HL-60 (cell line): ENCODE results near the gene ABL2.

Source experiments
- DNase-seq, 2 experiments: peaks; one replicate each; pipeline ENCODE4 v3.0.0-alpha.2; 2010 to 2020; ENCODE audit warnings: low read depth in 1 of 2, low spot score in 1 of 2
- H3K27ac ChIP-seq: fragments of 250-450 bp; sonication (Bioruptor Pico); replicated peaks from 2 replicates; pipeline ENCODE4 v1.5.1; 2020; ENCODE audit warnings: mild to moderate bottlenecking, moderate library complexity
- H3K27me3 ChIP-seq: fragments of 250-450 bp; sonication (Bioruptor Pico); 2 replicates; pipeline ENCODE4 v1.5.1; 2021; ENCODE audit warnings: mild to moderate bottlenecking, moderate library complexity; ENCODE audit not compliant: insufficient read depth, poor library complexity, severe bottlenecking
- H3K4me3 ChIP-seq: replicated peaks from 2 replicates; pipeline ENCODE4 v1.5.1; 2011; ENCODE audit warnings: mild to moderate bottlenecking, control low read depth, low read length; ENCODE audit not compliant: insufficient read depth
- GABPA ChIP-seq: IDR thresholded peaks from 2 replicates; pipeline ENCODE4 v1.6.1; 2012; ENCODE audit warnings: low read depth
- POLR2AphosphoS5 ChIP-seq: IDR thresholded peaks from 2 replicates; pipeline ENCODE4 v1.6.1; 2012; ENCODE audit warnings: low read depth
- REST ChIP-seq: IDR thresholded peaks from 2 replicates; pipeline ENCODE4 v1.6.1; 2012; ENCODE audit warnings: low read depth; ENCODE audit not compliant: insufficient replicate concordance
- SPI1 ChIP-seq: IDR thresholded peaks from 2 replicates; pipeline ENCODE4 v1.6.1; 2012; ENCODE audit warnings: low read depth, mild to moderate bottlenecking, borderline replicate concordance
- TF ChIP-seq, protein P1 (sequence below): IDR thresholded peaks from one replicate; pipeline ENCODE4 v1.5.1; 2011; ENCODE audit warnings: low read length, control low read depth, inconsistent platforms; ENCODE audit not compliant: insufficient read depth

ABL2 gene

GRCh38 chr1:179104611-179105250 is 124.7 kb downstream of the ABL2 start:
- H3K4me3 ChIP-seq, result no peak overlapping the region
- TF ChIP-seq GABPA (no peak), POLR2AphosphoS5 (no peak), REST (no peak), SPI1 (no peak)
- TF ChIP-seq, protein P1, sequence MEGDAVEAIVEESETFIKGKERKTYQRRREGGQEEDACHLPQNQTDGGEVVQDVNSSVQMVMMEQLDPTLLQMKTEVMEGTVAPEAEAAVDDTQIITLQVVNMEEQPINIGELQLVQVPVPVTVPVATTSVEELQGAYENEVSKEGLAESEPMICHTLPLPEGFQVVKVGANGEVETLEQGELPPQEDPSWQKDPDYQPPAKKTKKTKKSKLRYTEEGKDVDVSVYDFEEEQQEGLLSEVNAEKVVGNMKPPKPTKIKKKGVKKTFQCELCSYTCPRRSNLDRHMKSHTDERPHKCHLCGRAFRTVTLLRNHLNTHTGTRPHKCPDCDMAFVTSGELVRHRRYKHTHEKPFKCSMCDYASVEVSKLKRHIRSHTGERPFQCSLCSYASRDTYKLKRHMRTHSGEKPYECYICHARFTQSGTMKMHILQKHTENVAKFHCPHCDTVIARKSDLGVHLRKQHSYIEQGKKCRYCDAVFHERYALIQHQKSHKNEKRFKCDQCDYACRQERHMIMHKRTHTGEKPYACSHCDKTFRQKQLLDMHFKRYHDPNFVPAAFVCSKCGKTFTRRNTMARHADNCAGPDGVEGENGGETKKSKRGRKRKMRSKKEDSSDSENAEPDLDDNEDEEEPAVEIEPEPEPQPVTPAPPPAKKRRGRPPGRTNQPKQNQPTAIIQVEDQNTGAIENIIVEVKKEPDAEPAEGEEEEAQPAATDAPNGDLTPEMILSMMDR, result no peak
- no peak overlapping the region for H3K27ac ChIP-seq
- H3K27me3 ChIP-seq, result no peaks in the 10 kb centered on the region
- DNase-seq, result no peak

GRCh38 chr1:179103999-179104398 is 125.5 kb downstream of the ABL2 start:
- DNase-seq, result no peak
- H3K27me3 ChIP-seq, result no peaks in the 10 kb centered on the region
- TF ChIP-seq GABPA (no peak), REST (no peak), POLR2AphosphoS5 (no peak), SPI1 (no peak)
- TF ChIP-seq, protein P1, result no peak
- no peak overlapping the region for H3K4me3 ChIP-seq
- no peak overlapping the region for H3K27ac ChIP-seq

- DNase-seq, result no peak
- TF ChIP-seq GABPA, result no peak
These were observed 127.9 kb downstream of the ABL2 start for GRCh38 chr1:179101566-179101965.

GRCh38 chr1:179099891-179100290 is 129.6 kb downstream of the ABL2 start:
- Histone ChIP-seq H3K27me3 (no peaks in the 10 kb centered on the region), H3K27ac (no peak overlapping the region), H3K4me3 (no peak overlapping the region)
- TF ChIP-seq SPI1 (no peak), GABPA (no peak), POLR2AphosphoS5 (no peak), REST (no peak)
- TF ChIP-seq, protein P1, result no peak
- DNase-seq, result no peak

More at GRCh38 chr1:179101566-179101965, 127.9 kb downstream of the ABL2 start:
- Histone ChIP-seq H3K27me3 (no peaks in the 10 kb centered on the region), H3K4me3 (no peak overlapping the region), H3K27ac (no peak overlapping the region)
